Skeletal muscle satellite cell (primary cell): ENCODE measurements around the gene ARHGAP32.

Source experiments
- H3K27me3 ChIP-seq: 2 replicates; pipeline ENCODE4 v1.7.0; 2013; ENCODE audit warnings: low read length; ENCODE audit not compliant: control insufficient read depth, insufficient read depth
- H3K36me3 ChIP-seq: 2 replicates; pipeline ENCODE4 v1.7.0; 2013; ENCODE audit warnings: mild to moderate bottlenecking, control low read depth, low read length; ENCODE audit not compliant: insufficient read depth
- H3K4me1 ChIP-seq: 2 replicates; pipeline ENCODE4 v1.7.0; 2013; ENCODE audit warnings: low read length; ENCODE audit not compliant: control insufficient read depth, insufficient read depth
- H3K4me2 ChIP-seq: 2 replicates; pipeline ENCODE4 v1.7.0; 2013; ENCODE audit warnings: mild to moderate bottlenecking, low read length
- H3K4me3 ChIP-seq: 2 replicates; pipeline ENCODE4 v1.7.0; 2013; ENCODE audit warnings: low read length
- H3K9ac ChIP-seq: 2 replicates; pipeline ENCODE4 v1.7.0; 2013; ENCODE audit warnings: mild to moderate bottlenecking, low read depth, low read length, moderate library complexity
- H3K9me3 ChIP-seq: replicated peaks from 2 replicates; pipeline ENCODE4 v1.7.0; 2013; ENCODE audit warnings: mild to moderate bottlenecking, control low read depth, low read length

ARHGAP32 gene

DNA sequence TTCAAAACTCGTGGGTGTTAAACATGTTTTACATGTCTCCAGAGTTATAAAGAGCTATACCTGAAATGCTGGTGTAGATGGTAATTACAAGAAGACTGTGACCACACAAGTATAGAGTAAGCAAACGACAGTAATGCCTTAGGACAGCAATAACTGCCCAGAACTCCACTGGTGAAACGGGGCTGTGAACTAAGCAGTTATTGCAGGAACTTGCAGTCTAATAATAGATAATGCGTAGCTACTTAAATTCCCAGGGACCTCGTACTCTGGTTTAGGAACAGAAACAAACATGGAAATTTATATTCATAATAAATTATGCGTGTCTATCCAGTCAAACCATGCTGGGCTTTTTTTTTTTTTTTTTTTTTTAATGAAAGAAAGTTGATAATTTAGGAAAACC, 224.5 kb downstream of the ARHGAP32 start:
- Histone ChIP-seq H3K9me3 (no peaks in the 10 kb centered on the region), H3K9ac (no peak overlapping the region), H3K4me2 (no peak overlapping the region), H3K4me3 (no peak overlapping the region), H3K36me3 (peaks cover 24% of the 10 kb centered on the region), H3K4me1 (no peaks in the 10 kb centered on the region), H3K27me3 (no peaks in the 10 kb centered on the region)

DNA sequence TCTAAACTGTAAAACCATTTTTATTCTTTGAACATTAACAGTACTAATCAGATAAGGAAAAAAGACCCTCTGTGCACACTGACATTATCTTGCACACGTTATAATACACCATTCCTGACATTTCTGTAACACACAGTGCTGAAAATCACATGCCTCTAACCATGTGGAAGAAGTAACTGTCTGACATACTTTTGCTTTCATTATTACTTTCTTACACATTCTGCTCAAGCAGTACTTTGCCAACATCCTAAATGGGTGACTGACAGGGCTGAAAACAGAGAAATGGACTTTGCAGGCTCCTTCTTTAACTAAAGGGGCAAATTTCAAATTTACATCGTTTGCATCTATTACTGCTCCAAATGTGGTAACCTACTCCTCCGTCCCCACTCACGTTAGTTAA, 226.6 kb downstream of the ARHGAP32 start:
- no peak overlapping the region for H3K4me3 ChIP-seq
- no peak overlapping the region for H3K4me2 ChIP-seq
- H3K4me1 ChIP-seq, result no peaks in the 10 kb centered on the region
- no peaks in the 10 kb centered on the region for H3K27me3 ChIP-seq
- no peak overlapping the region for H3K9ac ChIP-seq
- H3K9me3 ChIP-seq, result no peaks in the 10 kb centered on the region
- peaks cover 13% of the 10 kb centered on the region for H3K36me3 ChIP-seq

DNA sequence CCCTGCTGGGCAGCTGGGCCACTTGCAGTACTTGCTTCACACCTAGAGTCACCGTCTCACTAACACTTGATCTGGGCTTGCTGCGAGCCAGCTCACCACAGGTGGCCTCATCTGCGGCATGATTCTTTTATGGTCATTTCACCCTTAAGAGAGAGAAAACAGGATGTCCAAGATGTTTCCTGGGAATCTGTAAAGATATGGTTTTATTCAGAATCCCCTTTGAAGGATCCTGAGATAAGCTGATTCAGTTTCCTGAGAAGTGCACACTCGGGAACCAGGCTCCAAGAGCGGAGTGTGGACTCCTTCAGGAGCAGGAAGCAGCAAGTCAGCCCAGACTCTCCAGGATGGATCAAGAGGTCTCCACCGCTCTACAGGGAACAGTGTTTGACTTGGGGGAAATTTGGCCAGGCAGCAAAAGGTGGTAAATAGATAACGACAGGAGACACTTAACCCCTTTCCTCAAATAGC, 227.6 kb downstream of the ARHGAP32 start:
- H3K9ac ChIP-seq, result no peak overlapping the region
- H3K27me3 ChIP-seq, result no peaks in the 10 kb centered on the region
- no peaks in the 10 kb centered on the region for H3K9me3 ChIP-seq
- no peaks in the 10 kb centered on the region for H3K4me1 ChIP-seq
- peaks cover 4% of the 10 kb centered on the region for H3K36me3 ChIP-seq
- no peak overlapping the region for H3K4me2 ChIP-seq
- no peak overlapping the region for H3K4me3 ChIP-seq

DNA sequence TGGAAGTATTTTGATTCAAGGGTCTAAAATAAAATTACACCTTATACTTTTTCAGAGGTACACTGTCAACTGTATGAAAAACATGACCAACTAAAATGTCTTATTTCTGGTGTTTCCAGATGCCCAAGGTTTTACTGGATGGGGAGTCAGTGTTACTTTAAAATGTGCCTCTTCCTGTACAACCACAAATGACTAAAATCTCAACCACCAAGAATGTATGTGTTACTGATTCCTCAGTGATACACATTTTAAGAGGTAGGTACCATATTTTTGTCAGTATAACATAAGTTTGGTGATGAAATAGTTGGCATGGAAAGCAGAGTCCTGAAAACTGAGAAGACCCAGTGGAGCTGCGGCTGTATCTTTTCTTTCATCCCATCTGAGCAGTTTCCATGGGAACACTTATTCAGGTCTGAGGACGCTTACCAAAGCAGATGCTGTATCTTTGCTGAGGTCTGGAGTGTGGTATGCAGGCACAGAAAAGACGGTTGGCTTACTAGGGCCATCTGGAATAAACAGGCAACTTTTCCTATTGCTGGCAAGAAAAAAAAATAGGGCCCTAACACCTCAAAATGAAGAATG, 228.3 kb downstream of the ARHGAP32 start:
- H3K4me1 ChIP-seq, result no peaks in the 10 kb centered on the region
- H3K9ac ChIP-seq, result no peak overlapping the region
- H3K27me3 ChIP-seq, result no peaks in the 10 kb centered on the region
- no peak overlapping the region for H3K4me3 ChIP-seq
- peaks cover under 1% of the 10 kb centered on the region for H3K36me3 ChIP-seq
- no peaks in the 10 kb centered on the region for H3K9me3 ChIP-seq
- H3K4me2 ChIP-seq, result no peak overlapping the region

DNA sequence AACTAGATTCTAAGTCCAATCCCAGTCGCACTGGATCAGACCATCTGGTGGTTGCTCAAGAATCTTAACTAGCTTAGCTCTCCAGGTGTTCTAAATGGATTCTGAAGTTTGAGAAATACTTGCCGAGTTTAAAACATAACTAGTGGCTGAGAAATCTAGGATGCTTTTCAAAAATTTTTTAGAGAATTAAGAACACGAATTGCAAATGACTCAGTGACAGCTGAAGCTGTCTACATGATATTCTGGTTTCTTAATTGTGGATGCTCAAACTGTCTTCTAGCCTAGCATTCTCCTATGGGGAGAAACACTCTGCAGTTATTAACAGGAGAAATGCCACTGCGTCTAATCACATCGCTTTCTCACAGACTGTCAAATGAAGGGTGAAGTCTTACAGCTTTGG, 229.2 kb downstream of the ARHGAP32 start:
- no peak overlapping the region for H3K9ac ChIP-seq
- no peak overlapping the region for H3K4me3 ChIP-seq
- no peaks in the 10 kb centered on the region for H3K36me3 ChIP-seq
- H3K27me3 ChIP-seq, result no peaks in the 10 kb centered on the region
- H3K4me1 ChIP-seq, result no peaks in the 10 kb centered on the region
- no peaks in the 10 kb centered on the region for H3K9me3 ChIP-seq
- no peak overlapping the region for H3K4me2 ChIP-seq

DNA sequence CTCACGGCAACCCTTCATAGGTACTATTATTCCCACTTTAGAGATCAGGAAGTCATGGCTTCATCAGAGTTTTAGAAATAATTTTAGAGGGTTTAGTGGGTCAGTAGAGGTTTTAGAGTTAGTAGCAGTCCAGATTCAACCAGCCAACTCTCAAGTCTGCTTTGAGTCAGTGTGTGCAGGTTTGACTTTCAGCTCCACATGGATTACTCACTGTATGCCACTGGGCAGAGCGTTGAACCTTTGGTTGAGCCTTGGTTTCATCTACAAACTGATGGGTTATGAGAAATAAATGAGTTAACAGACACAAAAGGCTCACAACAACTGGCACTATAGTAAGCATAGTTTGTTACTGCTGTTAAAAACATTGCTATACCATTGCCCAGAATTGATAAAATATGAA, 230.5 kb downstream of the ARHGAP32 start:
- H3K4me1 ChIP-seq, result no peaks in the 10 kb centered on the region
- H3K27me3 ChIP-seq, result no peaks in the 10 kb centered on the region
- H3K36me3 ChIP-seq, result no peaks in the 10 kb centered on the region
- no peak overlapping the region for H3K4me3 ChIP-seq
- no peaks in the 10 kb centered on the region for H3K9me3 ChIP-seq
- H3K4me2 ChIP-seq, result no peak overlapping the region
- no peak overlapping the region for H3K9ac ChIP-seq

DNA sequence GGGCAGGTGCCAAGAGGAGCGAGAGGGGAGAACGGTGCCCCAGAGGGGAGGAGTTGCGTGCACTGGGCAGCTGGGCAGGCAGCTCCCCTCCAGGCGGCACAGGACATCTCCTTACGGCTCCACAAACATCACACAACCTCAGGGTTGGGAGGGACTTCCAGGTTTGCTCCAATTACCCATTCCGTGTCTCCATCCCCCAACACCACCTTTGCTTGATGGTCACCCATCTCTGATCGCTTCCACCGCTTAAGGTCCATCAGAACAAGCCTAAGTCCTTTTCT, 235.0 kb downstream of the ARHGAP32 start:
- Histone ChIP-seq H3K9ac (no peak overlapping the region), H3K9me3 (no peaks in the 10 kb centered on the region), H3K4me3 (no peak overlapping the region), H3K4me2 (no peak overlapping the region), H3K36me3 (no peaks in the 10 kb centered on the region), H3K27me3 (no peaks in the 10 kb centered on the region), H3K4me1 (no peaks in the 10 kb centered on the region)

DNA sequence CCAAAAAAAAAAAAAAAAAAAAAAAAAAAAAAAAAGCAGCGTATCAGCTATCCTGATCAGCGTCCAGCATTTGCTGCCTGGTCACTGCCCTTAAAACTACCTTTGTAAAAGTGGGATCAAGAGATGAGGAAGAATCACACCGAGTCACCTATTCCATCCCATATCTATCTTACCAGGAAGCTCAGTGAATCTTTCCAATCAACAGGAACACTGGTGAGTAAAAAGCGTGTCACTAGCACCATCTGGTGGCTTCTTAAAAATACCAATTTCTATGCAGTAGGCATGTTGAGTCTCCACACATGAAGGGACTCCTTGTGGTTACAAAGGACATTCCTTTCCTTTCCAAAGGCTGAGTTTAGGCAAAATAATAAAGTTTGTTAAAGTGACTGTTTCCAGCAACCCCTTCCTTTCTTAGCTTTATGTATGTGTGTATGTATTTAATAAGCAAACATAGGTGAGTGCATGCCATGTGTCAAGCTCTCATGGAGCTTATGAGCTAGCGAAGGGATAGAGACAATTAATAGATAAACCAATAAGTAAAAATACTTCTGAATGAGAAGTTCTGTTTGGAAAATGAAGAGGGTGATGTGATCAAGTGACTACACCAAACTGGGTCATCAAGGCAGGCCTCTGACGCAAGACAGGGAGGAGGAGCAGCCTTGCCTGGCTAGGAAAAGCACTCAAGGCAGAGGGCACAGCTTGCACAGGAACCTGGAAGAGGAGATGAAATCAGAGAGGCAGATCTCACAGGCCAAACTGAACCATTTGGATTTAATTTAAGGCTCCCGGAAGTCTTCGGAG, 235.5 kb downstream of the ARHGAP32 start:
- H3K4me3 ChIP-seq, result no peak overlapping the region
- H3K27me3 ChIP-seq, result no peaks in the 10 kb centered on the region
- no peak overlapping the region for H3K4me2 ChIP-seq
- H3K9me3 ChIP-seq, result no peaks in the 10 kb centered on the region
- no peaks in the 10 kb centered on the region for H3K4me1 ChIP-seq
- H3K9ac ChIP-seq, result no peak overlapping the region
- no peaks in the 10 kb centered on the region for H3K36me3 ChIP-seq

DNA sequence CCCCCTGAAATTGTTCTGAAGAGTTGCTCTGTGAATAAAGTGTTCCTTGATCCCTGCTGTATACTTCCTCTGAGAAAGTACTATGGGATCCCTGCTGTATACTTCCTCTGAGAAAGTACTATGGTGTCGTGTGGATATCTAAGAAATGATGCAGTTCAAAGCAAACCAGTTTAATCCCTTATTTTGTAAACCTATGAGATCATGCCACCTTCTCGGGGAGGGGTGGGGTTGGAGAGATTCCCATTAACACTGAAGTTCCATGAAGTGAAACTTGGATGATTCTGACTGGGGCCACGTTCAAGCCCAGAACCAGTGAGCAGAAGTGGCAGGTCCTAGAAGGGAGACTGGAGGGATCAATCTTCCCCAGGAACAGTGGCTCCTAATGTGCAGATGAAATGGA, 236.5 kb downstream of the ARHGAP32 start:
- H3K9me3 ChIP-seq, result no peaks in the 10 kb centered on the region
- no peak overlapping the region for H3K4me3 ChIP-seq
- no peak overlapping the region for H3K9ac ChIP-seq
- no peaks in the 10 kb centered on the region for H3K27me3 ChIP-seq
- H3K4me2 ChIP-seq, result no peak overlapping the region
- no peaks in the 10 kb centered on the region for H3K36me3 ChIP-seq
- H3K4me1 ChIP-seq, result no peaks in the 10 kb centered on the region

DNA sequence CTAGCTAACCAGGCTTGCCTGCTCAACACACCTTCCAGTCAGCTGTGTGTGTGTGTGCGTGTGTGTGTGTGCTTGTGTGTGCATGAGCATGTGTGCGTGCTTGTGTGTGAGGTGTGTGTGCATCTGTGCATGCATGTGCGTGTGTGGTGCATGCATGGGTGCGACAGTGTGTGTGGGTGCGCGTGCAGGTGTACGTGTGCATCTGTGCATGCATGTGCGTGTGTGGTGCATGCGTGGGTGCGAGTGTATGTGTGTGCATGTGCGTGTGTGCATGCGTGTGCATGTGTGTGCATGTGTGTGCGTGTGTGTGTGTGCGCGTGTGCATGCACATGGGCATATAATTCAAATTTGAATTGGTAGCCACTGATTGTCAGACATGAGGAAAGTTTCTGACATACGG, 239.0 kb downstream of the ARHGAP32 start:
- Histone ChIP-seq H3K9me3 (no peaks in the 10 kb centered on the region), H3K9ac (no peak overlapping the region), H3K36me3 (no peaks in the 10 kb centered on the region), H3K27me3 (no peaks in the 10 kb centered on the region), H3K4me1 (no peaks in the 10 kb centered on the region), H3K4me3 (no peak overlapping the region), H3K4me2 (no peak overlapping the region)

DNA sequence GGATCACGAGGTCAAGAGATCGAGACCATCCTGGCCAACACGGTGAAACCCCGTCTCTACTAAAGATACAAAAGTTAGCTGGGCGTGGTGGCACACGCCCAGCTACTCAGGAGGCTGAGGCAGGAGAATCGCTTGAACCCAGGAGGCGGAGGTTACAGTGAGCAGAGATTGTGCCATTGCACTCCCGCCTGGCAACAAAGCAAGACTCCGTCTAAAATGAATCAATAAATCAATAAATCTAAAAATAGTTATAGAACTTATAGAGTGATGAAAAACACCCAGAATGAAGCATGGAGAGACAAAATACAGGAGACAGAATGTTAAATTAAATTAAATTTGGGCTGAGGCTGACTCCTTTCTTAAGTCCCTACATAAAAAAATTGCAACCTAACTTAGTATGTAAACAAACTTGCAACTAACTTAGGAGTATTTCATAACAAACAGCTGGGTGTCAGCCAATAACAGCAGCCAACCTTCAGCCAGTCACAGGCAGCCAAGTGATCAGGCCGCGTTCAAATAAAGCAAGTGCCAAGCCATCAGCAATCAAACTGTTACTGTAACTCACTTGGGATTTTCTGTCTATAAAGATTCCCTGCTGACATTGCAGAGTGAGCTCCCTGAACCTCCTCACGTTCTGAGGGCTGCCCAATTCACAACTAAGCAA, 242.2 kb downstream of the ARHGAP32 start:
- no peaks in the 10 kb centered on the region for H3K36me3 ChIP-seq
- H3K9me3 ChIP-seq, result no peaks in the 10 kb centered on the region
- H3K4me1 ChIP-seq, result no peaks in the 10 kb centered on the region
- H3K9ac ChIP-seq, result no peak overlapping the region
- H3K4me2 ChIP-seq, result no peak overlapping the region
- H3K4me3 ChIP-seq, result no peak overlapping the region
- no peaks in the 10 kb centered on the region for H3K27me3 ChIP-seq

DNA sequence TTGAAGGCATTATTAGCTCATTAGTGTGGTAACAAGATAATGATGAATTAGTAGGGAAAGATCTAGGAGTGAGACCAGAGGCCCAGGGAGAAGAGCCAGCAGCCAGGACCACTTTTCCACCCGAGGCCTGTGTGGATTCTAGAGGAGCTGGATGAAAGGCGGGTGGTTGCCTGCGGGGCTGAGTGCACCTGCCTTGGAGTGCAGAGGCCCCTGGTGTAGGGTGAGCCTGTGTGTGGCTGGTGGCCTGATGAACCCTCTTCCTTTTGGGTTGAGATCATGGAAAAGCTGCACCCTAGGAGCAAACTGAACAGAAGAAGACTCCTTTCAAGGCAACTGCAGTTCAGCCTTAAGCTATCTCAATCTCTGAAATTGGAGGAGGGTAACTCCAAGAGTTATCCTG, 243.5 kb downstream of the ARHGAP32 start:
- H3K36me3 ChIP-seq, result no peaks in the 10 kb centered on the region
- H3K9ac ChIP-seq, result no peak overlapping the region
- H3K4me2 ChIP-seq, result no peak overlapping the region
- no peaks in the 10 kb centered on the region for H3K27me3 ChIP-seq
- no peaks in the 10 kb centered on the region for H3K4me1 ChIP-seq
- H3K4me3 ChIP-seq, result no peak overlapping the region
- no peaks in the 10 kb centered on the region for H3K9me3 ChIP-seq
